CMK (cell line): ENCODE data around the gene CNGA2.

ENCODE experiments used
- DNase-seq: peaks from one replicate; pipeline ENCODE4 v3.0.0-alpha.2; 2010; ENCODE audit warnings: low read depth

CNGA2 gene

GRCh38 chrX:151712253-151712652, 22.3 kb upstream of the CNGA2 start:
- no peak for DNase-seq

DNA sequence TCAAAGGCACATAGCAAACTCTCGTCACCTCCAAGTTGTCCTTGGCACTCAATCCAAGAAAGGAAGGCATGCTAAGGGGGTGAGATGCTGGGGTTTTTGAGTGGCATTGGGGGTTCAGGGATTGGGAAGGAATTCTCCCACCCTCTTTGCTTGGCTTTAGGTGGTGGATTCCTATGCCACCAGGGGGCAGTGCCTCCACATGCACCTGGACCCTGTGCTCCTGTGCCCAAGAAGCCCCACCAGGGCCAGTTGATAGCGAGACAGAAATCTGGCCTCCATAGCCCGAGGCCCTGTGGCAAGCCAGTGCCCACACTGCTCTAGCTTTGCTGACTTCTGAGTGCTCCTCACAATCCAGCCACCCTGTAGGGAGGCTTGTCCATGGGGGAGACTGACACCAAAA, 20.7 kb upstream of the CNGA2 start:
- no peak for DNase-seq

GRCh38 chrX:151714362-151714761, 20.2 kb upstream of the CNGA2 start:
- no peak for DNase-seq

- DNase-seq, result no peak
These were observed 18.8 kb upstream of the CNGA2 start, which contains the start of gene FATE1 for GRCh38 chrX:151715752-151716151. TSS of gene FATE1 (plus strand) at chrX:151716035. CDS start at chrX:151716120, 85 bp downstream.

DNA sequence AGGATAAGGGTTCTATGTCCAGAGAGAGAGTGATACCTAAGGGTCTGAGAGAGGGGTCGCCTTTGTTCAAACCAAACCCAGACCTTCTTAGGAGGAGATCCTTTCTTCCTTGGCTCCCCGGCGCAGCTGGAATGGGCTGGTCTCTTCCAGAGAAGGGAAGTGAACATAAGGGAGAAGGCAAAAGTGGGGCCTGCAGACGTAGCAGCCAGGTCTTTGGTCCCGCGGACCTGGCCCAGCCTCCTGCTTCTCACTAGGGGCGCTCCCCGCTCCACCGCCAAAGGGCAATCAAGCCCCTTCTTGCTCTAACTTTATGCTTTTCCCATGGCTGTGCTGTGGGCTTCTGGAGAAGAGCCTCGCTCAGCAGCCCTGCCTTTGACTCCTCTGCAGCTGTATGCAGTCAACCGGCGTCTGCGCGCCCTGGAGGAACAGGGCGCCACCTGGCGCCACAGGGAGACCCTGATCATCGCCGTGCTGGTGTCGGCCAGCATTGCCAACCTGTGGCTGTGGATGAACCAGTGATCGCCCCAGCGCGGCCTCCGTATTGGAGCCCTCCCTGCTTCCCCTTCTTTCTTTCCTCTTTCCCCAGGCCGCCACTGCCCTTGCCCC, 12.2 kb upstream of the CNGA2 start:
- DNase-seq, result no peak

GRCh38 chrX:151723156-151723760, 11.3 kb upstream of the CNGA2 start:
- no peak for DNase-seq

GRCh38 chrX:151724563-151725337, 9.8 kb upstream of the CNGA2 start:
- no peak for DNase-seq

DNA sequence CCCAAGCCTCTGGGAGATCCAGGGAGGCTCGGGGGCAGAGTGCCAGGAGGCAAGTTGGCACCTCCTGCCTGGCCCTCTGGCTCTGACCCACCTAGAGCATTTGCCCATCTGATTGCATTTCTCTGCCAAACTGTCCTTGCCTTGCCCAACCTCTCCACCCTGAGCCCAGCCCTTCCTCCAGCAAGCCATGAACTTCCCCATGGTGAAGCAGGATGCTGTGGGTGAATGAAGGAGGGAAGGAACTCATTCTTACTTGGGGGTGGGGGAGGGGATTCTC, 9.3 kb upstream of the CNGA2 start:
- DNase-seq, result no peak

GRCh38 chrX:151726751-151727150, 7.8 kb upstream of the CNGA2 start:
- no peak for DNase-seq

- no peak for DNase-seq
These were observed 7.2 kb upstream of the CNGA2 start for GRCh38 chrX:151727346-151727745.

GRCh38 chrX:151729056-151729725, 5.4 kb upstream of the CNGA2 start:
- DNase-seq, result no peak

DNA sequence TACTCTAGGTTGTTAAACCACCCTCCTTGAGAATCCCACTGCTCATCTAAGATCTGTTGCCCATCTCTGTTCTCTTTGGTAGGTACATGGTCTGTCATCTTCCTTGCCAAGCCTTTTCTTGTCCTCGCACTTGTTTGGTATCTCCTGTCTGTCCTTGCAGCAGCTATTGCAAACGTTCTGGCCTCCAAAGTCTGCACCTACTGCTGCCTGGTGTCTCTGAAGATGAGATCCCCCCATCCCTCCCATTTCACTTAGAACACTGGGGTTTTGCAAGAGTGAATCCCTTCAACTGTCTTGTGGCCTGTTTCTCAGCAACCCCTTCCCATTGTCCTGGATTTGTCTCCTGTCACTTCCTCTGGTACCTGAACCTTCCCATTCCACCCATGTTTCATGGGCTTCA, 673 bp downstream of the CNGA2 start:
- no peak for DNase-seq

GRCh38 chrX:151736685-151737084, 2.1 kb downstream of the CNGA2 start:
- no peak for DNase-seq

DNA sequence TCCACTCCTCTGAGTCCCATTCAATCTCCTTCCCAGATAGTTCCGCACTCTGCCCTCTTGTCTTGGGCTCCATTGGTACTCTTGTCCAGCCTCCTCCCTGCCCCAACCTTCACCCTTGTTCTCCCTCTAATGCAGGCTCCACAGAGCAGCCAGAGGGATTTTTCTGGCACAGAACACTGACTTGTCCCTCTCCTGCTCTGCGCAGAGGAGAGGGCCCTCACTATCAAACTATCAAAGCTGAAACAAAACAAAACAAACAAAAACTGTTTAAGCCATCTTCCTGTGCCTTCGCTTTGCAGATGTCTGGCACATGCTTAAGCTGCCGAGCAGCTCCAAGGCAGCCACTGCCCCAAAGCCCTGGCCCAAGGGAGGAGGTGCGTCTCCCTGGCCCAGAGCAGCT, 2.9 kb downstream of the CNGA2 start:
- DNase-seq, result no peak

- DNase-seq, result no peak
These were observed 4.2 kb downstream of the CNGA2 start for GRCh38 chrX:151738751-151739150.

DNA sequence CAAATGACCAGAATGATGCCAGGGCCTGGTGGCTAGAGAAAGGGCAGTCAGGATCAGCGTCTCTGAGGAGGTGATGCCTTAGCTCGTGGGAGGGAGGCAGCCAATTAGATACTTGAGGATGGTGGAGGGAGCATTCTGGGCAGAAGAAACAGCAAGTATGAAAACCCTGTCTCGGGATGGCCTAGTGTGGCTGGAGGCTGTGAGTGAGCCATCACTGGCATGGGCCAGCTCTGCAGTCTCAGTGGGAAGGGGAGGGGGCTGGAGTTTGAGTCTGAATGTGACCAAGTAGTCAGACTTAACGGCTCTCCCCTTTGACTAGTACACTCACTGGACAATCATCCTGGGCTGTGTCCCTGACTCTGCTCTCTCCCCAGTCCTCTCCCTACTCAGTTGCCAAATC, 7.1 kb downstream of the CNGA2 start:
- DNase-seq, result no peak

DNA sequence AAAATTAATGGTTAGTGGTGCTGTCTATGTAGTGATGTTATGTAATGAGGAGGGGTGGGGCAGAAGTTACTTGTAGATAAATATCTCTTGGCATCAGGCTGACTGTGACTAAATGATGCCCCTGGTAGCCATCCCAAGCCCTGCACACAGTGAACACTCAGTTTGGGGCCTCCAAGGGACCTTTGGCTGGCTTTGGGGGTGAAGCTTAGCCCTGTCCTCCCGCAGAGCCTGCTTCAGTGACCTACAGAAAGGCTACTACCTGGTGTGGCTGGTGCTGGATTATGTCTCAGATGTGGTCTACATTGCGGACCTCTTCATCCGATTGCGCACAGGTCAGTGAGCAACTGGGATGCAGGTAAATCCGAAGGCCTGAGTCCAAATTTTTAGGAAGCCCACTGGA, 7.8 kb downstream of the CNGA2 start:
- no peak for DNase-seq

DNA sequence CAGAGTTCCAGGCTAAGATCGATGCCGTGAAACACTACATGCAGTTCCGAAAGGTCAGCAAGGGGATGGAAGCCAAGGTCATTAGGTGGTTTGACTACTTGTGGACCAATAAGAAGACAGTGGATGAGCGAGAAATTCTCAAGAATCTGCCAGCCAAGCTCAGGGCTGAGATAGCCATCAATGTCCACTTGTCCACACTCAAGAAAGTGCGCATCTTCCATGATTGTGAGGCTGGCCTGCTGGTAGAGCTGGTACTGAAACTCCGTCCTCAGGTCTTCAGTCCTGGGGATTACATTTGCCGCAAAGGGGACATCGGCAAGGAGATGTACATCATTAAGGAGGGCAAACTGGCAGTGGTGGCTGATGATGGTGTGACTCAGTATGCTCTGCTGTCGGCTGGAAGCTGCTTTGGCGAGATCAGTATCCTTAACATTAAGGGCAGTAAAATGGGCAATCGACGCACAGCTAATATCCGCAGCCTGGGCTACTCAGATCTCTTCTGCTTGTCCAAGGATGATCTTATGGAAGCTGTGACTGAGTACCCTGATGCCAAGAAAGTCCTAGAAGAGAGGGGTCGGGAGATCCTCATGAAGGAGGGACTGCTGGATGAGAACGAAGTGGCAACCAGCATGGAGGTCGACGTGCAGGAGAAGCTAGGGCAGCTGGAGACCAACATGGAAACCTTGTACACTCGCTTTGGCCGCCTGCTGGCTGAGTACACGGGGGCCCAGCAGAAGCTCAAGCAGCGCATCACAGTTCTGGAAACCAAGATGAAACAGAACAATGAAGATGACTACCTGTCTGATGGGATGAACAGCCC, 9.3 kb downstream of the CNGA2 start:
- no peak for DNase-seq

GRCh38 chrX:151745651-151746050, 11.1 kb downstream of the CNGA2 start:
- DNase-seq, result no peak

DNA sequence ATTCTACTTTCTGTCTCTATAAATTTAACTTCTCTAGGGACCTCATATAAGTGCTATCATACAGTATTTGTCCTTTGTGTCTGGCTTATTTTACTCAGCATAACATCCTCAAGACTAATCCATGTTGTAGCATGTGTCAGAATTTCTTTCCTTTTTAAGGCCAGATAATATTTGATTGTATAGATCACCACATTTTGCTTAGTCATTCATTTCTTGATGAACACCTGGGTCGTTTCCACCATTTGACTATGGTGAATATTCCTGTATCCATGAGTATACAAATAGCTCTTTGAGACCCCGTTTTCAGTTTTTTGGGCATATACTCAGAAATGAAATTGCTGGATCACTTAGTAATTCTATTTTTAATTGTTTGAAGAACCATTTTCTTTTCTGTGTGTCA, 12.0 kb downstream of the CNGA2 start:
- DNase-seq, result no peak

DNA sequence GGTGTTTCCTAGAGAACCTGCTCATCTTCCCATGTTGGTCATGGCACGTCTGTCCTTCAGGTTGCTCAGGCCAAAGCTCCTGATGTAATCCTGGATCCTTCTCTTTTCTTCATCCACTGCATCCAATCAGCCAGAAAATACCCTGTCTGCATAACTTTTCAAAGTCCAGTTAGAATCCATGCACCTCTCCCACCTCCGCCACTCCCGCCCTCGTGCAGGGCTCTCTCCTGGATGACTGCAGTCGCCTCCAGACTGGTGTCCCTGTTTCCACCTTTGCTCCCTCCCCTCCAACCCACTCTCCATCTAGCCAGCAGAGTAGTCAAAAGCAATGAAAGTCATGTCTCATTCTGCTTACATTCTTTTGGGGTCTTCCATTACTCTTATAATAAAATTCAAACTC, 16.0 kb downstream of the CNGA2 start:
- DNase-seq, result no peak

GRCh38 chrX:151752847-151753246, 18.3 kb downstream of the CNGA2 start:
- DNase-seq, result no peak
